Activated CD4-positive, alpha-beta T cell treated with anti-CD3 and anti-CD28 coated beads, Interleukin-2, amount 10 ng/mL, durations not matched to agents 24 days and 14 days (primary cell): Measurements from ENCODE around the gene SMTNL1. TPM values are rescaled to one million over a fixed set of nuclear protein-coding genes. Genes with fewer than 3 reads are reported as not detected.
A peak's percentile ranks its signal among the peaks of the same experiment; 100 is the strongest.

Experiments
- DNase-seq: peaks from one replicate; pipeline ENCODE4 v3.0.0; 2022
- H3K27ac Mint-ChIP-seq: one replicate; pipeline ENCODE4 v1.8.0; 2022; ENCODE audit warnings: mild to moderate bottlenecking, mixed read lengths
- H3K27me3 Mint-ChIP-seq: one replicate; pipeline ENCODE4 v1.8.0; 2022; ENCODE audit warnings: mixed read lengths
- H3K36me3 Mint-ChIP-seq: one replicate; pipeline ENCODE4 v1.8.0; 2022; ENCODE audit warnings: low read depth, mild to moderate bottlenecking, mixed read lengths
- H3K4me1 Mint-ChIP-seq: one replicate; pipeline ENCODE4 v1.8.0; 2021; ENCODE audit warnings: mixed read lengths
- H3K4me3 Mint-ChIP-seq: one replicate; pipeline ENCODE4 v1.8.0; 2022; ENCODE audit warnings: mild to moderate bottlenecking, moderate library complexity, mixed read lengths
- H3K9me3 Mint-ChIP-seq: one replicate; pipeline ENCODE4 v1.8.0; 2021; ENCODE audit warnings: mixed read lengths
- intact Hi-C: fragments of 100-400 bp; cut with micrococcal nuclease; formaldehyde crosslinking; loops from one replicate; pipeline ENCODE4 v1.15.1; 2023
- total RNA-seq: library from RNA; stranded (reverse); gene quantifications from 2 replicates; pipeline ENCODE4 v1.2.3, GENCODE V29; 2022

Gene SMTNL1
- total RNA-seq, 1 donor from 2014 or later, result not detected

- Mint-ChIP-seq H3K9me3 (no peaks in the 10 kb centered on the region), H3K27ac (no peak overlapping the region), H3K36me3 (peaks cover 21% of the 10 kb centered on the region), H3K4me3 (no peak overlapping the region), H3K4me1 (peaks cover 9% of the 10 kb centered on the region), H3K27me3 (no peaks in the 10 kb centered on the region)
- no peak for DNase-seq
- intact Hi-C loops, result no loop called here
Observed at GRCh38 chr11:57500926-57501325, 36.5 kb upstream of the SMTNL1 start.

GRCh38 chr11:57501953-57502352, 35.4 kb upstream of the SMTNL1 start:
- Mint-ChIP-seq H3K27ac (no peak overlapping the region), H3K4me3 (no peak overlapping the region), H3K9me3 (no peaks in the 10 kb centered on the region), H3K36me3 (peaks cover 19% of the 10 kb centered on the region), H3K4me1 (peaks cover 9% of the 10 kb centered on the region), H3K27me3 (no peaks in the 10 kb centered on the region)
- intact Hi-C loops, result no loop called here
- no peak for DNase-seq

- Mint-ChIP-seq H3K4me3 (no peak overlapping the region), H3K27ac (no peak overlapping the region), H3K27me3 (no peaks in the 10 kb centered on the region), H3K9me3 (no peaks in the 10 kb centered on the region), H3K4me1 (peaks cover 9% of the 10 kb centered on the region), H3K36me3 (peaks cover 18% of the 10 kb centered on the region)
- no peak for DNase-seq
- intact Hi-C loops, result no loop called here
Observed at GRCh38 chr11:57502376-57502775, 35.0 kb upstream of the SMTNL1 start.

GRCh38 chr11:57502870-57503269, 34.5 kb upstream of the SMTNL1 start:
- Mint-ChIP-seq H3K27ac (no peak overlapping the region), H3K36me3 (peaks cover 17% of the 10 kb centered on the region), H3K27me3 (no peaks in the 10 kb centered on the region), H3K4me1 (peaks cover 9% of the 10 kb centered on the region), H3K9me3 (no peaks in the 10 kb centered on the region), H3K4me3 (no peak overlapping the region)
- DNase-seq, result no peak
- intact Hi-C loops, result no loop called here

- Mint-ChIP-seq H3K9me3 (no peaks in the 10 kb centered on the region), H3K4me3 (no peak overlapping the region), H3K27me3 (no peaks in the 10 kb centered on the region), H3K4me1 (peaks cover 9% of the 10 kb centered on the region), H3K27ac (no peak overlapping the region), H3K36me3 (peaks cover 13% of the 10 kb centered on the region)
- intact Hi-C loops, result no loop called here
- no peak for DNase-seq
Observed at GRCh38 chr11:57504511-57504910, 32.9 kb upstream of the SMTNL1 start.

GRCh38 chr11:57506522-57506921, 30.9 kb upstream of the SMTNL1 start:
- peaks cover 5% of the 10 kb centered on the region for H3K36me3 Mint-ChIP-seq
- intact Hi-C loops, result no loop called here
- H3K27ac Mint-ChIP-seq, result no peak overlapping the region
- DNase-seq, result no peak
- no peaks in the 10 kb centered on the region for H3K9me3 Mint-ChIP-seq
- H3K27me3 Mint-ChIP-seq, result no peaks in the 10 kb centered on the region
- peaks cover 2% of the 10 kb centered on the region for H3K4me1 Mint-ChIP-seq
- H3K4me3 Mint-ChIP-seq, result no peak overlapping the region

- Mint-ChIP-seq H3K36me3 (peaks cover 5% of the 10 kb centered on the region), H3K27me3 (no peaks in the 10 kb centered on the region), H3K27ac (no peak overlapping the region), H3K9me3 (no peaks in the 10 kb centered on the region), H3K4me3 (no peak overlapping the region), H3K4me1 (peaks cover 15% of the 10 kb centered on the region)
- intact Hi-C loops, result no loop called here
- DNase-seq, result no peak
Observed at GRCh38 chr11:57508341-57509170, 28.8 kb upstream of the SMTNL1 start.

GRCh38 chr11:57511741-57512430, 25.5 kb upstream of the SMTNL1 start:
- H3K4me1 Mint-ChIP-seq, result peaks cover 29% of the 10 kb centered on the region
- DNase-seq, result no peak
- intact Hi-C loops, result no loop called here
- peaks cover 4% of the 10 kb centered on the region for H3K36me3 Mint-ChIP-seq
- H3K4me3 Mint-ChIP-seq, result no peak overlapping the region
- H3K27me3 Mint-ChIP-seq, result peaks cover 4% of the 10 kb centered on the region
- no peak overlapping the region for H3K27ac Mint-ChIP-seq
- no peaks in the 10 kb centered on the region for H3K9me3 Mint-ChIP-seq

- H3K4me3 Mint-ChIP-seq, result no peak overlapping the region
- intact Hi-C loops, result no loop called here
Observed at GRCh38 chr11:57512646-57513451, 24.5 kb upstream of the SMTNL1 start.

GRCh38 chr11:57513452-57513795, 24.0 kb upstream of the SMTNL1 start:
- Mint-ChIP-seq H3K4me3 (peak overlapping the region; percentile 97), H3K4me1 (peaks cover 29% of the 10 kb centered on the region)

More at GRCh38 chr11:57512646-57513451, 24.5 kb upstream of the SMTNL1 start:
- no peak overlapping the region for H3K27ac Mint-ChIP-seq
- H3K36me3 Mint-ChIP-seq, result peaks cover 4% of the 10 kb centered on the region
- H3K9me3 Mint-ChIP-seq, result no peaks in the 10 kb centered on the region
- peaks cover 4% of the 10 kb centered on the region for H3K27me3 Mint-ChIP-seq
- peaks cover 29% of the 10 kb centered on the region for H3K4me1 Mint-ChIP-seq
- DNase-seq, result no peak

GRCh38 chr11:57513911-57514537, 23.4 kb upstream of the SMTNL1 start:
- DNase-seq, result peak; percentile 78
- peak overlapping the region; percentile 97 for H3K4me3 Mint-ChIP-seq
- H3K27me3 Mint-ChIP-seq, result peaks cover 4% of the 10 kb centered on the region
- no peaks in the 10 kb centered on the region for H3K9me3 Mint-ChIP-seq
- H3K36me3 Mint-ChIP-seq, result peaks cover 2% of the 10 kb centered on the region
- intact Hi-C loops, result loop anchor here (2.0 kb wide), 1 partner anchor 57 kb away; no protein-coding TSS in a partner anchor
- H3K4me1 Mint-ChIP-seq, result peaks cover 29% of the 10 kb centered on the region
- H3K27ac Mint-ChIP-seq, result peak overlapping the region; percentile 91

More at GRCh38 chr11:57513452-57513795, 24.0 kb upstream of the SMTNL1 start:
- no peak for DNase-seq
- Mint-ChIP-seq H3K27me3 (peaks cover 4% of the 10 kb centered on the region), H3K36me3 (peaks cover 2% of the 10 kb centered on the region), H3K27ac (peak overlapping the region; percentile 34), H3K9me3 (no peaks in the 10 kb centered on the region)
- intact Hi-C loops, result no loop called here

- Mint-ChIP-seq H3K9me3 (no peaks in the 10 kb centered on the region), H3K36me3 (peaks cover 2% of the 10 kb centered on the region), H3K4me1 (peaks cover 27% of the 10 kb centered on the region), H3K4me3 (peak overlapping the region; percentile 97), H3K27ac (peak overlapping the region; percentile 91), H3K27me3 (peaks cover 4% of the 10 kb centered on the region)
- DNase-seq, result peak; percentile 87
- intact Hi-C loops, result loop anchor here (1.0 to 2.0 kb wide), 2 partner anchors 13 to 58 kb away; no protein-coding TSS in a partner anchor
Observed at GRCh38 chr11:57514538-57515331, 22.7 kb upstream of the SMTNL1 start.
